HUES48 (cell line): ENCODE measurements around the gene IFNA1.
"Not testable (repeated sequence)": the region's sequence is repeated elsewhere in the genome, so short reads cannot be mapped to it uniquely, and the experiment has no call there.

Experiments
- H3K27ac ChIP-seq: one replicate; pipeline ENCODE4 v1.7.0; 2013; ENCODE audit warnings: low read depth, low read length, inconsistent platforms
- H3K27me3 ChIP-seq: 2 replicates; pipeline ENCODE4 v1.6.1; 2013; ENCODE audit warnings: mild to moderate bottlenecking, low read length; ENCODE audit not compliant: control insufficient read depth, insufficient read depth
- H3K36me3 ChIP-seq: 2 replicates; pipeline ENCODE4 v1.6.1; 2013; ENCODE audit warnings: low read length; ENCODE audit not compliant: control insufficient read depth, insufficient read depth
- H3K4me1 ChIP-seq: 2 replicates; pipeline ENCODE4 v1.6.1; 2013; ENCODE audit warnings: mild to moderate bottlenecking, low read length; ENCODE audit not compliant: control insufficient read depth, insufficient read depth
- H3K4me3 ChIP-seq: 2 replicates; pipeline ENCODE4 v1.5.1; 2013; ENCODE audit warnings: mild to moderate bottlenecking, low read depth, low read length
- H3K9ac ChIP-seq: 2 replicates; pipeline ENCODE4 v1.6.1; 2013; ENCODE audit warnings: mild to moderate bottlenecking, low read depth, low read length, moderate library complexity
- H3K9me3 ChIP-seq: 2 replicates; pipeline ENCODE4 v1.6.1; 2013; ENCODE audit warnings: low read length; ENCODE audit not compliant: control insufficient read depth, insufficient read depth

The IFNA1 gene

DNA sequence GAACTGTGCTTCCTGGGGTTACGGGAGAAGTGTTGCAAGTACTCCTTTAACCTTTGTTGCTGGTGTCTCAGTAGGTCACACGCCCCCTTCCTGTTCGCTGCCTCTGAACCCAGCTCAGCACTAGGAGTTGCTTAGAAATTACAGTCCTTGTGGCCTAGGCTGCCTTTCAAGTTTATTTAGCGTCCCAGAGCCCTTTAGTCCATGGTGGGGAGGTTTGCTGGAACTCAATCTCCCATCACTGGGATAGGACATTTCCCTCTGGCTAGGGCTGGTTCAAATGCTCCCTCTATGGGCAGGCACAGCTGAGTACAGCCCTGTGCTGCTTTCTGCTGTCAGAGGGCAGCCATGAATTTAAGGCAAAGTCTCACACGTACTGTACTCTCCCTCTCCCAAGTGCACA is 26.6 kb upstream of the IFNA1 start:
- Histone ChIP-seq H3K4me1 (no peaks in the 10 kb centered on the region), H3K36me3 (no peaks in the 10 kb centered on the region), H3K9me3 (no peaks in the 10 kb centered on the region), H3K9ac (no peak overlapping the region), H3K27me3 (no peaks in the 10 kb centered on the region), H3K27ac (no peak overlapping the region), H3K4me3 (no peak overlapping the region)

DNA sequence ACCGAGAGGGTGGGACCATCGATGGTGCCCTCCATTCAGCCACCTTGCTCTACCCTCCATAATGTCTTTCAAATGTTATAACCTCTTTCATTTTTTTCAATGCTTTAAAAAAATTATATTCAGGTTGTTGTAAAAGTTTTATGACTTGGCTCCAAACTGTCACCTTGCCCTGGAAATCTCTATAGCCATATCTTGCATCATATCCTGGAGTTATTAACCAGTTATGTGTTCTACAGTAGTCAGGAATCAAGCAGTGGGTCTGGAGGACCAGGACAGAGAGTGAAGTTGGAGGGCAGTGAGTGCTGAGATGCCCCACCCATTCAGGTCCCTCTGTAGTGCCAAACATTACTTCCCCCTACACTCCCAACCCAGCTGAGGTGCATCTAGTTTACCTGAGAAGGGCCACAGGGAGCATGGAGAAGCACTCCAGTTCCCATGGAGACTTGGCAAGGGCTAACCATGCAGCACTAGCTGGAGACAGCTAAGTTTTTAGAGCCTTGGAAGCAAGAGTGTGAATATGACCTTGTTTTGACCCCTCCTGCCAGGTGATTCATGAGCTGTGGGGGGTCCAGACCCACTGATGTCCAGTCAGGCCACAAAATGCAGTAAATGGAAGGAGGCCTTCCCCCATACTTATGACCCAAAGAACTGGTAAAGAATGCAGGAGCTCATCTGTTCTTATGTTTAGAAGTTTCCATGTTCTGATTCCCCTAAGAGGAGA is 25.9 kb upstream of the IFNA1 start:
- H3K27me3 ChIP-seq = no peaks in the 10 kb centered on the region
- H3K4me1 ChIP-seq = no peaks in the 10 kb centered on the region
- no peaks in the 10 kb centered on the region for H3K9me3 ChIP-seq
- no peaks in the 10 kb centered on the region for H3K36me3 ChIP-seq
- no peak overlapping the region for H3K4me3 ChIP-seq
- no peak overlapping the region for H3K9ac ChIP-seq
- no peak overlapping the region for H3K27ac ChIP-seq

DNA sequence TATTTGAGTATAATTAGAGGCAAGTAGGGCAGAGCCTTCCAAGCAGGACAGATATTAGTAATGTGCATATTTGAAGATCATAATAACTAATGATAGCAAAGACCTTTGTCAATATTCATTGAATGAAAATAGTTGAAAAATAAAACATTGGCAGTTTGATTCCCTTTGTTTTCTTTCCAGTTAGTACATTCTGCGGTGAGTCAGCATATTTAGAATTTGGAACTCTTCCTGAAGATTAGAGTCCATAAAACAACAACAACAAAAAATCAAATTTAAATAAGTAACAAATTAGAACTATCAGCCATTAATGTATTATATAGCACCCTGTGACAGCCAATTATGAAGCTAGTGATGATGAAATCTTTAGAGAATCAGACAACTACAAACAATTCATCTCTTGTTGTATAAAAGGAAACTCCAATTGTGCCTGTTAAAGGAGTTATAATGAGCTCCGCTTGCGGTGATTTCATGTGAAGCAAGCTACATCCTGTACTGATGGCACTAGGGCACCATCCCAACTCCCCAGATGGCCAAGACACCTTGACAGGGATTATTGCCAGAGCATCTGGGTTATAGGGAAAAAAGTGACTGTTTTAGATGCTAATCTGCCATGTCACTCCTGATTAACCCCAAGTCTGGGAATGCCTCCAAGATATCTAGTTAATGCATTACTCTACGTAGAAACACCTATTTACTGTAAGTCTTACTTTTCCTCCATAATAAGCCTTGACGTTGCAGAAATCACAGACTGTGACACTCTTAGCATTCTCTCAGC is 24.6 kb upstream of the IFNA1 start:
- Histone ChIP-seq H3K36me3 (no peaks in the 10 kb centered on the region), H3K9ac (no peak overlapping the region), H3K27me3 (no peaks in the 10 kb centered on the region), H3K4me3 (no peak overlapping the region), H3K4me1 (no peaks in the 10 kb centered on the region), H3K9me3 (no peaks in the 10 kb centered on the region), H3K27ac (no peak overlapping the region)

DNA sequence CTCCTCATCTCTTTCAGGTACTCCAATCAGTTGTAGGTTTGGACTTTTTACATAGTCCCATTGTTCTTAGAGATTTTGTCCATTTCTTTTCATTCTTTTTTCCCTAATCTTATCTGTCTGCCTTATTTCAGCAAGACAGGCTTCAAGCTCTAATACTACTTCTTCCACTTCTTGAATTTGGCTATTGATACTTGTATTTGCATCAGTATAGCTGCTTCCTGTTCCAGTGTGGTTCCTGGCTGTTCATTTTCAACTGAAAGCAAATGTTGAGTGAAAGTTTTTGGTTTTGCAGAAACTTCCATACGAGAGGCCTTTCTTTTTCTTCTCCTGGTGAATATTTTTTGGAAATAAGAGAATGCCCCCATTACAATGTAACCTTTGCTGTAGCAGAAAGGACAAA is 12.0 kb upstream of the IFNA1 start:
- Histone ChIP-seq H3K9ac (no peak overlapping the region), H3K4me1 (peaks cover 21% of the 10 kb centered on the region), H3K27ac (no peak overlapping the region), H3K9me3 (no peaks in the 10 kb centered on the region), H3K36me3 (no peaks in the 10 kb centered on the region), H3K27me3 (no peaks in the 10 kb centered on the region), H3K4me3 (no peak overlapping the region)

DNA sequence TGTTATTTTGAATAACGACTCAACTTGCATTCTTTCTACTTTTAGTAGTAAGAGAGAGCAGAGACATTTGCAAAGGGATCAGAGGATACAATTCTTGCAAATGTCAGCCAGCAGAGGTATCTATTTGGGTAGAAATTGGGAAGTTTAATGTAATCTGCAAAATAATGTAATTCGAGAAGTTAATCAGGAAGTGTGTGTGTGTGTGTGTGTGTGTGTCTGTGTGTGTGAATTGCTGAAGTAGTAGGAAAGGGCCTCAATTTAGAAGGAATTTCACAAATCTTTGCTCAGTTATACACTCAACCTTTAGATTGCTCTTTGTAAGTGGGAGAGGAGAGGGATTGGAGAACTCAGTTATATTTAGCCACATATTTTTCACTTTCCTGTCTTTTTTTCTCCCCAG is 11.0 kb upstream of the IFNA1 start:
- Histone ChIP-seq H3K36me3 (no peaks in the 10 kb centered on the region), H3K27me3 (no peaks in the 10 kb centered on the region), H3K4me3 (no peak overlapping the region), H3K27ac (no peak overlapping the region), H3K9me3 (no peaks in the 10 kb centered on the region), H3K4me1 (peaks cover 21% of the 10 kb centered on the region), H3K9ac (no peak overlapping the region)

DNA sequence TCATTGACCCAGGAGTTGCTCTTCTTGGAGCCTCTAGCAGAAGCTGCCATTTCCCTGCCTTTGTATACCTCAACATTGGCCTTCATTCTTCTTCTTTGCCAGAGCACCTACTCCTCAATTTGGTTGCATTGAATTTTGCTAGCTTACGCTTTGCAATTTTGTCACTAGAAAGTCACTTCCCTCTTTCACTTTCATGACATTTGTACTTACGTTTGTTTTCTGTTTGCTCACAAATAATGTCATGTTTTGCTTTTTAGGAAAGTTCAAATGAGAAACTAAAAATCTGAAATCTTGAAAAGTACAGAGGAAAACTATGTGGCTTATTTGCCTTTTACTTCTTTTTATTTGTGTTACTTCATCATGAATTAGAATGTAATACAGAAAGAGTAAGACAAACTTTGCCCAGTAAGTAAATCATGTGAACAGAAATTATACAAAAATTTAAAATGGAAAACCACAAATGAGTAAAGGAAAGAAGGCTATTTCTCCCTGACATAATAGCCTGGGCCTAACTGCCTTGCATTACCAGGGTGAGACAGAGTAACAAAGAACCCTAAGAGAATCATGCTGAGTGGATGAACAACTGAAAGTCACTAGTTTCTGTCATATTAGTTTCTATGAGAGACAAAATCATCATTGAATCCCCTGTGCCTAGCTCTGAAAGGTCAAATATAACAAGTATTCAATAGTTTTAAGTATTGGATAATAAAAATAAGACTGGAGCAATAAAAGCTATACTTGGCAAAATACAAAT is 7.4 kb upstream of the IFNA1 start:
- Histone ChIP-seq H3K27ac (no peak overlapping the region), H3K9me3 (no peaks in the 10 kb centered on the region), H3K4me3 (no peak overlapping the region), H3K27me3 (no peaks in the 10 kb centered on the region), H3K4me1 (peaks cover 19% of the 10 kb centered on the region), H3K9ac (no peak overlapping the region), H3K36me3 (no peaks in the 10 kb centered on the region)

DNA sequence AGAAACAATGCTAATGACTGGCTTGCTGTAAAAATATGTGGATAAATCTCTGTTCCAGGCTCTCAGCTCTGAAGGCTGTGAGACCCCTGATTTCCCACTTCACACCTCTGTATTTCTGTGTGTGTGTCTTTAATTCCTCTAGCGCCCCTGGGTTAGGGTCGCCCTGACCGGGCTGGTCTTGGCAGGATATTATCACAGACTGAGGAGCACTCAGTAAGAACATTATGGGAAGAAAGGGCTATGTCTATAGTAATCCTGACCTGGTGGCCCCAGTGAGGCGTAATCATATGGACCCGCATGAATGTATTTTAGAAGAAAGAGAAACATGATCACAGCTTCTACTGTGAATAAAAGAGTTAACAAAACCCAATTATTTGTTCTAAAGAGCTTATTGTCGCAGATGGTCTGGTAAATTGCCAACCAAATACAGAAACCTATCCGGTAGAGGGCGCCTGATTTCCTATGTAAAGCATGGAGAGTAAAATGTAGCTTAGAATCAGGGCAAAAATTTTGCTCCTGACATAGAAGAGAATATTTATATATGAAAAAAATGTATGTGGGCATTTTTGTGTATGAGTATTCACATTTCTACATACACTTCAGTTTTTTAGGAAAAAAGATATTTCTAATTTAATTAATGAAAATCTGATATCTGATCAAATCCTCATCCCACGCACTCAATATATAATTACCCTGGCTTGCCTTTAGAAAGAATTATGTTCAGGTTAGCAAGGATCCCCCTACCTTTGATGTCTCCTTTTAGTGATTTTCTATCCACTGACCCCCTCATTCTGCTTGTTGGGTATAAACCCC is 5.8 kb upstream of the IFNA1 start:
- Histone ChIP-seq H3K9me3 (no peaks in the 10 kb centered on the region), H3K36me3 (no peaks in the 10 kb centered on the region), H3K27me3 (no peaks in the 10 kb centered on the region), H3K4me3 (no peak overlapping the region), H3K9ac (no peak overlapping the region), H3K4me1 (peaks cover 3% of the 10 kb centered on the region; the same call in 1 of the 2 replicates), H3K27ac (no peak overlapping the region)

DNA sequence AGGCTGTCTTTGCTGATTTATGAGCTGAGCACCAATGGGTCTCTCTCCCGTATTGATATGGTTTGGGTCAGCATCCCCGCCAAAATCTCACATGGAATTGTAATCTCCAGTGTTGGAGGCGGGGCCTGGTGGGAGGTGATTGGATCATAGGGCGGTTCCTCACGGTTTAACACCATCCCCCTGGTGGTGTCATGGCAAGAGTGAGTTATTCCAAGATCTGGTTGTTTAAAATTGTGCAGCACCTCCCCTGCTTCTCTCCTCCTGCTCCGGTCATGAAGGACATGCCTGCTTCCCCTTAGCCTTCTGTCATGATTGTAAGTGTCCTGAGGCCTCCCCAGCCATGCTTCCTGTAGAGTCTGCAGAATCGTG is 5.2 kb upstream of the IFNA1 start:
- not testable (repeated sequence) for H3K9me3 ChIP-seq, H3K4me1 ChIP-seq, H3K9ac ChIP-seq, H3K36me3 ChIP-seq, H3K4me3 ChIP-seq, H3K27ac ChIP-seq, H3K27me3 ChIP-seq

DNA sequence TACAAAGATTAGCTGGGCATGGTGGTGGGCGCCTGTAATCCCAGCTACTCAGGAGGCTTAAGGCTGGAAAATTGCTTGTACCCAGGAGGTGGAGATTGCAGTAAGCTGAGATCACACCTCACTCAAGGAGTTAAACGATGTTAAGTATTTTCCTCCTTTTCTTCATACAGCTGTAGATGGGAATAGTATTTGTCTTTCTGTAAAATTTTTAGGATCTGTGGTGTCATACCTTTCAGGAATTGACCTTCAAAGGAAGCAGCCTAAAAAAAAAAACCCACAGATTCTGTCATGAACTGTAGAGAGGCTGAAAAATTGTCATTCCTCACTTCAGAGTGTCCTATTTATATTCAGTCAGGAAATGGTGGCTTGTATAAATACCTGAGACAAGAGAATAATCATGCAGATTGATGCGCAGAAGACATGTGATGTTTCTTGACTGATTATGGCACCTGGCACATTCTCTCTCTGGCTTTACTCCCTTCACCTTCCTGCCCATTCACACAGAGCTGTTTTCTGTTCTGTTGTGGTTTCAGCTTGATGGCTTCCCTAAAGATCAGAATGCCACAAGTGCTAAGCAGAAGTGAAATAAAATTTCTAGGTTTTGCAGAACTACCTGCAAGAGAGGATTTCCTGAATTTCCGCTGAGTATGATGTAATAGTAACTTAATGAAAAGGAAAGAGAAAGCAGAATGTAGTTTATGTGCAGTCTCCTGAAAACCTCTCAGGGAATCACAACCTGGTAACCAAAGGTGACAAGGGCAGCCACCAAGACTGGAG is 3.8 kb downstream of the IFNA1 start:
- Histone ChIP-seq H3K4me3 (no peak overlapping the region), H3K27ac (no peak overlapping the region), H3K9me3 (no peaks in the 10 kb centered on the region), H3K9ac (no peak overlapping the region), H3K4me1 (no peaks in the 10 kb centered on the region), H3K36me3 (no peaks in the 10 kb centered on the region), H3K27me3 (no peaks in the 10 kb centered on the region)

DNA sequence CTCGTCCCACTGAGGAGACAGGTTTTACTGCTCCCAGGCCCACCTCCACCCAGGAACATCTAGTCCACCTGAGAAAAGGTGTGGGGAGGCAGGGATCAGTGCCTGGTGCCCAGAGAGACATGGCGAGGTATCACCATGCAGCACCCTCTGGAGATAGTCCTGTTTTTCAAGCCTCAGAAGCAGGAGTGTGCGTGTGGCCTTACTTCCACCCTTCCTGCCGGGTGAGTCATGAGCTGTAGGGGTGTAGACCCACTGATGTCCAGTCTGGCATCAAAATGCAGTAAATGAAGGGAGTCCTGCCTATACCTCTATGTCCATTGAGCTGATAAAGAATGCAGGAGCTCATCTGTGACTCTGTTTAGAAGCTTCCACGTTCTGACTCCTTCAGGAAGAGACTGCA is 9.1 kb downstream of the IFNA1 start:
- H3K4me1 ChIP-seq, H3K9ac ChIP-seq, H3K27me3 ChIP-seq, H3K27ac ChIP-seq, H3K36me3 ChIP-seq, H3K9me3 ChIP-seq, H3K4me3 ChIP-seq: not testable (repeated sequence)
